ENCODE data around the gene GABRQ.

Gene GABRQ

GRCh38 chrX:152637649-152638442, at the start of gene GABRQ:
Gene GABRQ (plus strand): TSS chrX:152637895. CDS start chrX:152638203, 308 bp downstream.
- in situ Hi-C loops (cut with MboI; ENCODE audit: low sequenced_read_pairs): loop anchor here (10.0 kb wide), 1 partner anchor 883 kb away; no protein-coding TSS in a partner anchor
- Histone ChIP-seq H3K27me3 (ENCODE audit: low read depth) (peaks cover 3% of the 10 kb centered on the region; the same call in 1 of the 2 replicates), H3K36me3 (replicated peaks) (no peaks in the 10 kb centered on the region), H3K4me3 (no peak within 1 kb of the TSS), H3K4me1 (peaks cover 11% of the 10 kb centered on the region), H3K9me3 (no peaks in the 10 kb centered on the region)
- peak; percentile 27 to 81 for DNase-seq (ENCODE audit: low spot score in 2 of 2)

GRCh38 chrX:152588206-152588605, 49.5 kb upstream of the GABRQ start:
- H3K9me3 ChIP-seq: no peaks in the 10 kb centered on the region
- in situ Hi-C loops (cut with MboI; ENCODE audit: low sequenced_read_pairs): no loop called here

GRCh38 chrX:152600853-152601633, 36.7 kb upstream of the GABRQ start:
- no peaks in the 10 kb centered on the region for H3K36me3 ChIP-seq (replicated peaks)
- in situ Hi-C loops (cut with MboI; ENCODE audit: low sequenced_read_pairs): no loop called here
- no peaks in the 10 kb centered on the region for H3K27me3 ChIP-seq (ENCODE audit: low read depth)
- no peaks in the 10 kb centered on the region for H3K9me3 ChIP-seq
- H3K4me3 ChIP-seq: no peak overlapping the region
- H3K4me1 ChIP-seq: no peaks in the 10 kb centered on the region
- DNase-seq (ENCODE audit: low spot score in 2 of 2): no peak

More at GRCh38 chrX:152588206-152588605, 49.5 kb upstream of the GABRQ start:
- DNase-seq (ENCODE audit: low spot score in 2 of 2): no peak
- no peak overlapping the region for H3K4me3 ChIP-seq
- no peaks in the 10 kb centered on the region for H3K27me3 ChIP-seq (ENCODE audit: low read depth)
- no peaks in the 10 kb centered on the region for H3K4me1 ChIP-seq
- H3K36me3 ChIP-seq (replicated peaks): no peaks in the 10 kb centered on the region

GRCh38 chrX:152601848-152602616, 35.7 kb upstream of the GABRQ start:
- no peak overlapping the region for H3K4me3 ChIP-seq
- no peaks in the 10 kb centered on the region for H3K27me3 ChIP-seq (ENCODE audit: low read depth)
- no peaks in the 10 kb centered on the region for H3K4me1 ChIP-seq
- H3K9me3 ChIP-seq: no peaks in the 10 kb centered on the region
- DNase-seq (ENCODE audit: low spot score in 2 of 2): peak; percentile 10 to 60
- in situ Hi-C loops (cut with MboI; ENCODE audit: low sequenced_read_pairs): no loop called here
- H3K36me3 ChIP-seq (replicated peaks): no peaks in the 10 kb centered on the region

GRCh38 chrX:152614791-152615190, 22.9 kb upstream of the GABRQ start:
- H3K36me3 ChIP-seq (replicated peaks): no peaks in the 10 kb centered on the region
- H3K4me1 ChIP-seq: no peaks in the 10 kb centered on the region
- in situ Hi-C loops (cut with MboI; ENCODE audit: low sequenced_read_pairs): no loop called here
- H3K9me3 ChIP-seq: no peaks in the 10 kb centered on the region
- no peaks in the 10 kb centered on the region for H3K27me3 ChIP-seq (ENCODE audit: low read depth)
- DNase-seq (ENCODE audit: low spot score in 2 of 2): no peak
- H3K4me3 ChIP-seq: no peak overlapping the region

GRCh38 chrX:152619897-152620296, 17.8 kb upstream of the GABRQ start:
- in situ Hi-C loops (cut with MboI; ENCODE audit: low sequenced_read_pairs): no loop called here
- Histone ChIP-seq H3K4me3 (no peak overlapping the region), H3K27me3 (ENCODE audit: low read depth) (no peaks in the 10 kb centered on the region; the same call in 1 of the 2 replicates), H3K4me1 (no peaks in the 10 kb centered on the region), H3K36me3 (replicated peaks) (no peaks in the 10 kb centered on the region), H3K9me3 (no peaks in the 10 kb centered on the region)
- no peak for DNase-seq (ENCODE audit: low spot score in 2 of 2)

GRCh38 chrX:152632445-152633097, 5.1 kb upstream of the GABRQ start:
- peak; percentile 39 to 81 for DNase-seq (ENCODE audit: low spot score in 2 of 2)
- in situ Hi-C loops (cut with MboI; ENCODE audit: low sequenced_read_pairs): loop anchor here (10.0 kb wide), 1 partner anchor 878 kb away; no protein-coding TSS in a partner anchor
- H3K27me3 ChIP-seq (ENCODE audit: low read depth): peaks cover 3% of the 10 kb centered on the region

GRCh38 chrX:152635941-152636340, 1.8 kb upstream of the GABRQ start:
- no peak overlapping the region for H3K4me3 ChIP-seq
- peaks cover 3% of the 10 kb centered on the region for H3K4me1 ChIP-seq
- no peaks in the 10 kb centered on the region for H3K9me3 ChIP-seq
- peak; percentile 49 to 61 for DNase-seq (ENCODE audit: low spot score in 2 of 2)
- no peaks in the 10 kb centered on the region for H3K36me3 ChIP-seq (replicated peaks)
- in situ Hi-C loops (cut with MboI; ENCODE audit: low sequenced_read_pairs): loop anchor here (10.0 kb wide), 1 partner anchor 881 kb away; no protein-coding TSS in a partner anchor
- peaks cover 3% of the 10 kb centered on the region for H3K27me3 ChIP-seq (ENCODE audit: low read depth)

More at GRCh38 chrX:152632445-152633097, 5.1 kb upstream of the GABRQ start:
- no peaks in the 10 kb centered on the region for H3K36me3 ChIP-seq (replicated peaks)
- H3K4me3 ChIP-seq: no peak overlapping the region
- no peaks in the 10 kb centered on the region for H3K9me3 ChIP-seq
- H3K4me1 ChIP-seq: no peaks in the 10 kb centered on the region

GRCh38 chrX:152638443-152638904, 779 bp downstream of the GABRQ start:
- DNase-seq (ENCODE audit: low spot score in 2 of 2): no peak
- Histone ChIP-seq H3K4me1 (peaks cover 11% of the 10 kb centered on the region), H3K36me3 (replicated peaks) (no peaks in the 10 kb centered on the region), H3K9me3 (no peaks in the 10 kb centered on the region), H3K4me3 (no peak overlapping the region), H3K27me3 (ENCODE audit: low read depth) (peaks cover 3% of the 10 kb centered on the region; the same call in 1 of the 2 replicates)
- in situ Hi-C loops (cut with MboI; ENCODE audit: low sequenced_read_pairs): loop anchor here (10.0 kb wide), 1 partner anchor 884 kb away; no protein-coding TSS in a partner anchor

- Histone ChIP-seq H3K4me3 (no peak overlapping the region), H3K27me3 (ENCODE audit: low read depth) (peaks cover 3% of the 10 kb centered on the region; the same call in 1 of the 2 replicates), H3K36me3 (replicated peaks) (no peaks in the 10 kb centered on the region), H3K4me1 (peaks cover 11% of the 10 kb centered on the region), H3K9me3 (no peaks in the 10 kb centered on the region)
- in situ Hi-C loops (cut with MboI; ENCODE audit: low sequenced_read_pairs): loop anchor here (10.0 kb wide), 1 partner anchor 885 kb away; no protein-coding TSS in a partner anchor
- DNase-seq (ENCODE audit: low spot score in 2 of 2): no peak
Observed at GRCh38 chrX:152639426-152639825, 1.7 kb downstream of the GABRQ start.

GRCh38 chrX:152640034-152640818, 2.5 kb downstream of the GABRQ start:
- Histone ChIP-seq H3K4me3 (no peak overlapping the region), H3K9me3 (no peaks in the 10 kb centered on the region), H3K4me1 (peaks cover 11% of the 10 kb centered on the region), H3K27me3 (ENCODE audit: low read depth) (peaks cover 3% of the 10 kb centered on the region; the same call in 1 of the 2 replicates), H3K36me3 (replicated peaks) (no peaks in the 10 kb centered on the region)
- DNase-seq (ENCODE audit: low spot score in 2 of 2): no peak
- in situ Hi-C loops (cut with MboI; ENCODE audit: low sequenced_read_pairs): loop anchor here (5.0 kb wide), 1 partner anchor 177 kb away; no protein-coding TSS in a partner anchor

- H3K4me1 ChIP-seq: peaks cover 11% of the 10 kb centered on the region
- no peak overlapping the region for H3K4me3 ChIP-seq
- peak; percentile 69 to 76 for DNase-seq (ENCODE audit: low spot score in 2 of 2)
- no peaks in the 10 kb centered on the region for H3K36me3 ChIP-seq (replicated peaks)
- in situ Hi-C loops (cut with MboI; ENCODE audit: low sequenced_read_pairs): loop anchor here (5.0 kb wide), 1 partner anchor 176 kb away; no protein-coding TSS in a partner anchor
- H3K9me3 ChIP-seq: no peaks in the 10 kb centered on the region
- H3K27me3 ChIP-seq (ENCODE audit: low read depth): no peaks in the 10 kb centered on the region; the same call in 1 of the 2 replicates
Observed at GRCh38 chrX:152641256-152641875, 3.7 kb downstream of the GABRQ start.
